Mononuclear cell (primary cell): Measurements from ENCODE around the gene JKAMP. TPM values are rescaled to one million over a fixed set of nuclear protein-coding genes. Genes with fewer than 3 reads are reported as not detected.

ENCODE experiments used
- H3K27me3 ChIP-seq: 2 replicates; pipeline ENCODE4 v1.6.0; 2011; ENCODE audit warnings: low read length, control low read depth; ENCODE audit not compliant: insufficient read depth
- H3K4me1 ChIP-seq: 2 replicates; pipeline ENCODE4 v1.5.1; 2011; ENCODE audit warnings: mild to moderate bottlenecking, low read length, control low read depth; ENCODE audit not compliant: insufficient read depth
- H3K4me3 ChIP-seq: 2 replicates; pipeline ENCODE4 v1.5.1; 2011; ENCODE audit warnings: mild to moderate bottlenecking, low read length, moderate library complexity
- H3K9me3 ChIP-seq: 2 replicates; pipeline ENCODE4 v1.5.1; 2011; ENCODE audit warnings: low read depth, mild to moderate bottlenecking, control low read depth, low read length
- total RNA-seq: library from RNA; depleted of rRNA; stranded (reverse); fragments of >200 nt; gene quantifications from one replicate; pipeline ENCODE4 v1.2.3, GENCODE V29; 2012

JKAMP gene
- total RNA-seq, 1 donor: 41.5 TPM

GRCh38 chr14:59543873-59544272 is 59.6 kb downstream of the JKAMP start:
- Histone ChIP-seq H3K4me1 (no peaks in the 10 kb centered on the region), H3K27me3 (peaks cover 3% of the 10 kb centered on the region), H3K9me3 (no peaks in the 10 kb centered on the region), H3K4me3 (no peak overlapping the region)

GRCh38 chr14:59547310-59547709 is 63.0 kb downstream of the JKAMP start:
- Histone ChIP-seq H3K4me3 (no peak overlapping the region), H3K9me3 (no peaks in the 10 kb centered on the region), H3K27me3 (peaks cover 3% of the 10 kb centered on the region), H3K4me1 (no peaks in the 10 kb centered on the region)

Other genes starting within 250 kb of the JKAMP start
- 0.63 TPM for gene GPR135, start 19.1 kb upstream of the JKAMP start, total RNA-seq
- 5.0 TPM for gene L3HYPDH, start 109 bp upstream of the JKAMP start, total RNA-seq
- 0.84 TPM for gene CCDC175, start 92.3 kb downstream of the JKAMP start, total RNA-seq